OCI-LY3 (cell line): Measurements from ENCODE around the gene PUM1.

ENCODE experiments used
- CTCF ChIP-seq: fragments of 200-600, 300-600 bp; sonication (generic); IDR thresholded peaks from 2 replicates; pipeline ENCODE4 v1.5.1; 2014; ENCODE audit warnings: antibody characterized with exemption, low read length, low read depth
- EZH2phosphoT487 ChIP-seq: fragments of 200-600 bp; shearing (Covaris generic); IDR thresholded peaks from 2 replicates; pipeline ENCODE4 v1.6.1; 2018; ENCODE audit warnings: antibody characterized with exemption, mixed run types, low read depth

GRCh38 chr1:30912913-30913652, 152.4 kb downstream of the PUM1 start:
- TF ChIP-seq CTCF: no peak
- no peak for TF ChIP-seq EZH2phosphoT487
